ENCODE measurements around the gene GGACT.

DNA sequence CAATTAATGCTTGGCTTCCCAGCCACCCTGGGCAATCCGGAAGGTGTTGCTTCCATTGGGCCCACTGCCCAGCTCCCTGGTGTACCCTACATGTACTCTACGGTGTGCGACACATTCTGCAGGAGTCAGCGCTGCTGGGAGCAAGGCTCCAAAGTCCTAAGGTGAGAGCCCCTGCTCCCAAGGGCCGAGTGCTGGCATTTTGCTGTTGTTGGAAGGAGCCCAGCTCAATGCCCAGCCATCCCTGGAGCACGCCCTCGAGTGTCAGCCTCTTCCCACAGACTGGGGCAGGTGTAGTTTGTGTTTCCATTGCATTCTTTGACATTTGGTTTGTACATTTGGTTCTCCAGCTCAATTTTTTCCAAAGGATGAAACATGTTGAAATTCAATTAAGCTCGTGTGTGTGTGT is 64.6 kb downstream of the GGACT start:
- TF ChIP-seq EZH2 (IDR thresholded peaks at IDR 0.05; ENCODE audit: borderline replicate concordance, insufficient read depth, low read length, poor library complexity, severe bottlenecking): no peak
- no peak for TF ChIP-seq POLR2AphosphoS5 (IDR thresholded peaks at IDR 0.05)
- TF ChIP-seq CTCF (IDR thresholded peaks at IDR 0.05; ENCODE audit: poor library complexity, severe bottlenecking): no peak

Data from neural cell (in vitro differentiated cells).